NB4 (cell line): ENCODE results near the gene SLCO3A1.

Source experiments
- DNase-seq: peaks from one replicate; pipeline ENCODE4 v3.0.0; 2010; ENCODE audit warnings: low read depth
- H3K4me3 ChIP-seq: one replicate; pipeline ENCODE4 v1.5.1; 2011; ENCODE audit warnings: mild to moderate bottlenecking, low read depth, low read length, moderate library complexity
- MAX ChIP-seq: IDR thresholded peaks from 2 replicates; pipeline ENCODE4 v1.6.1; 2011; ENCODE audit warnings: low read depth, low read length
- MYC ChIP-seq: IDR thresholded peaks from 2 replicates; pipeline ENCODE4 v1.6.1; 2011; ENCODE audit warnings: low read depth, low read length
- POLR2A ChIP-seq: IDR thresholded peaks from 2 replicates; pipeline ENCODE4 v1.6.1; 2011; ENCODE audit warnings: mild to moderate bottlenecking; ENCODE audit not compliant: insufficient read length; ENCODE audit errors: extremely low read depth
- TF ChIP-seq, protein P1 (sequence below): IDR thresholded peaks from one replicate; pipeline ENCODE4 v1.5.1; 2012; ENCODE audit warnings: low read depth, low read length

The SLCO3A1 gene

GRCh38 chr15:91826443-91826842 is 27.1 kb upstream of the SLCO3A1 start:
- TF ChIP-seq, protein P1, sequence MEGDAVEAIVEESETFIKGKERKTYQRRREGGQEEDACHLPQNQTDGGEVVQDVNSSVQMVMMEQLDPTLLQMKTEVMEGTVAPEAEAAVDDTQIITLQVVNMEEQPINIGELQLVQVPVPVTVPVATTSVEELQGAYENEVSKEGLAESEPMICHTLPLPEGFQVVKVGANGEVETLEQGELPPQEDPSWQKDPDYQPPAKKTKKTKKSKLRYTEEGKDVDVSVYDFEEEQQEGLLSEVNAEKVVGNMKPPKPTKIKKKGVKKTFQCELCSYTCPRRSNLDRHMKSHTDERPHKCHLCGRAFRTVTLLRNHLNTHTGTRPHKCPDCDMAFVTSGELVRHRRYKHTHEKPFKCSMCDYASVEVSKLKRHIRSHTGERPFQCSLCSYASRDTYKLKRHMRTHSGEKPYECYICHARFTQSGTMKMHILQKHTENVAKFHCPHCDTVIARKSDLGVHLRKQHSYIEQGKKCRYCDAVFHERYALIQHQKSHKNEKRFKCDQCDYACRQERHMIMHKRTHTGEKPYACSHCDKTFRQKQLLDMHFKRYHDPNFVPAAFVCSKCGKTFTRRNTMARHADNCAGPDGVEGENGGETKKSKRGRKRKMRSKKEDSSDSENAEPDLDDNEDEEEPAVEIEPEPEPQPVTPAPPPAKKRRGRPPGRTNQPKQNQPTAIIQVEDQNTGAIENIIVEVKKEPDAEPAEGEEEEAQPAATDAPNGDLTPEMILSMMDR = no peak
- TF ChIP-seq MAX = no peak
- no peak for TF ChIP-seq POLR2A
- no peak for TF ChIP-seq MYC
- no peak for DNase-seq
- no peak overlapping the region for H3K4me3 ChIP-seq

DNA sequence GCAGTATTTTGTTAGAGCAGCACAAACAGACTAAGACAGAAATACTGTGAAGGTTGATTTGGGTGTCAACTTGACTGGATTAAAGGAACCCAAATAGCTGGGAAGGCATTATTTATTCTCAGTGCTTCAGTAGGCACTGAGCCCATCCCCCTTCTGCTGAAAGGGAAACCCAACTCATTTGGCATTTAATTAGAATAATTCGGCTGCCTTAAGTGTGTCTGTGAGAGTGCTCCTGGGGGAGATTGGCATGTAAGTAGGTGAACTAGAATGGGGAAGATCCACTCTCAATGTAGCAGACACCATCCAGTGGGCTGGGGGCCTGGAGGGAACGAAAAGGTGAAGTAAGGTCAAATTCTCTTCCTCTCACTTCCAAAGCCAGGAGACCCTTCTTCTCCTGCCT is 20.5 kb upstream of the SLCO3A1 start:
- no peak for DNase-seq
- TF ChIP-seq, protein P1 = no peak
- TF ChIP-seq POLR2A = no peak
- no peak for TF ChIP-seq MYC
- TF ChIP-seq MAX = no peak
- no peak overlapping the region for H3K4me3 ChIP-seq

DNA sequence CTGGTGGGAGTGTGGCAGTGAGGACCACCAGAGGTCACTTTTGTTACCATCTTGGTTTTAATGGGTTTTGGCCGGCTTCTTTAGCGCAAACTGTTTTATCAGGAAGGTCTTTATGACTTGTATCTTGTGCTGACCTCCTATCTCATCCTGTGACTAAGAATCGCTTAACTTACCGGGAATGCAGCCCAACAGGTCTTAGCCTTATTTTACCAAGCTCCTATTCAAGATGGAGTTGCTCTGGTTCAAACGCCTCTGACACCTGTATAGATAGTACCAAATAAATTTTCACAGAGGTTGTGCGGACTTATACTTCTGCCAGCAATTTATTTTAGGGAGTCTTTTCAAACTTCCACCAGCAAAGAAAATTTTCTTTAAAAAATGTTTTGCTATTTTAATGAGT is 13.6 kb upstream of the SLCO3A1 start:
- no peak overlapping the region for H3K4me3 ChIP-seq
- no peak for TF ChIP-seq MYC
- TF ChIP-seq MAX = no peak
- TF ChIP-seq, protein P1 = no peak
- TF ChIP-seq POLR2A = no peak
- DNase-seq = no peak

DNA sequence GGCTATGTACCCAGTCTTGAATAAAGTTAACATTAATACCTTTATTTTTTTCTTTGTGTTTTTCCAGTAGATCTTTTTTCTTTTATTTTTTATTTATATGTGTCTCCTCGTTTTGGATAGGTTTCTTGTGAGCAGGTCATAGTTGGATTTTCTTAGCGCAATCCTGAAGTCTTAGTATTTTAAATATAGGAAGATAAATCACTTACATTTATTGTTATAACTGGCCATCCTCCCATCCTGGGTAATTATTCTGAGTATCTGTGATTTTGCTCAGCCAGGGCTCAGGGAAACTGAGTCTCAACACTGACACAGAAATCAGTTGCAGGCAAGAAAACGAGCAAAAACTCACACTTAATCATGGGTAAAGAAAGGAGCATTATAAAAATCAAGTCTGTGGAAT is 11.6 kb upstream of the SLCO3A1 start:
- no peak for DNase-seq
- TF ChIP-seq POLR2A (no peak), MAX (no peak), MYC (no peak)
- TF ChIP-seq, protein P1 = no peak
- no peak overlapping the region for H3K4me3 ChIP-seq

DNA sequence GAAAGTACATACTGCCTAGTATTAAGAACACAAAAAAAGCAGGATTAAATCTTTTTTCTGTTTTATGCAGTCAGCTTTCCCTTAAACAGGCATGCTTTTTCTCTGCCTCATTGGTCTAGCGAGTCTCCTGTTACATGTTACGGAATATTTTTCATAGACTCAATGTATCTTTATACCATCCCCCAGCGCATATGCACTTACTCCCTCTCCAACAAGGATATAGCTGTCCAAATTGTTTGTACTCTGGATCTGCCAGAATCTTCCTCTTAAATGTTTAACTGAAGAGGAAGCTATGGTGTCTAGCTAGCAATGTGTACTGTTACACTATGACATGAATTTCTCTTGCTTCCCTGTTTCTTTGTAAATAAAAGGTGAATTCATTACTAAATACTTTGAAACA is 9.2 kb upstream of the SLCO3A1 start:
- TF ChIP-seq POLR2A (no peak), MAX (no peak), MYC (no peak)
- TF ChIP-seq, protein P1 = no peak
- no peak overlapping the region for H3K4me3 ChIP-seq
- no peak for DNase-seq

DNA sequence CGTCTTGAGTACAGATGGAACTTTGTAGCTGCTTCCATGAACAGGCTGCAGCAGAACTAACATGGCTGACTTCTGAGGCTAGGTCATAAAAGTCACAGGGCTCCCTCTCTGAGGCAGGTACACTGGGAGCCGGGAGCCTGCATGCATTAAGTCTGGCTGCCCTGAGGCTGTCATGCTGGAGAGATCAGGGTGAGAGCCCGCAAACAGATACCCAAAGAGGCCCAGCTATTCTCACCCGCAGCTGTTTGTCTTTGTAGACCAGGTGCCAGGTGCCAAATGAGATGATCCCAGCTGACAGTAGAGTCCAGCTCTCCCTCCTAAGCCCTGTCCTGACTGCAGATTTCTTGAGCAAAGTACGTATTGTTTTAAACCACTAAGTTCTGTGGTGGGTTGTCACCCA is 8.6 kb upstream of the SLCO3A1 start:
- no peak overlapping the region for H3K4me3 ChIP-seq
- no peak for TF ChIP-seq POLR2A
- no peak for TF ChIP-seq MYC
- TF ChIP-seq, protein P1 = no peak
- TF ChIP-seq MAX = no peak
- DNase-seq = no peak
